ENCODE measurements around the gene CWF19L2.

The CWF19L2 gene

GRCh38 chr11:107307991-107308390 lies 149.6 kb downstream of the CWF19L2 start:
- no peak for TF ChIP-seq EZH2phosphoT487 (IDR thresholded peaks at IDR 0.05; ENCODE audit: borderline replicate concordance, low read length)
- TF ChIP-seq CTCF (IDR thresholded peaks at IDR 0.05; ENCODE audit: low read depth, low read length, poor library complexity, severe bottlenecking): no peak
- Histone ChIP-seq H3K4me2 (ENCODE audit: low read length) (no peak overlapping the region), H3K9me2 (replicated peaks; ENCODE audit: control insufficient read depth, low read length) (no peaks in the 10 kb centered on the region), H3K4me1 (ENCODE audit: control insufficient read depth, low read length) (no peaks in the 10 kb centered on the region), H4K20me1 (ENCODE audit: control insufficient read depth, insufficient read depth, low read depth, low read length) (no peaks in the 10 kb centered on the region), H3K36me3 (ENCODE audit: control insufficient read depth, low read length) (no peaks in the 10 kb centered on the region), H3K27me3 (ENCODE audit: control insufficient read depth, low read length) (no peaks in the 10 kb centered on the region), H3K27ac (ENCODE audit: low read depth, low read length) (no peak overlapping the region), H3F3A (ENCODE audit: control insufficient read depth, insufficient read depth) (no peaks in the 10 kb centered on the region), H3K9me3 (ENCODE audit: control insufficient read depth, insufficient read depth, low read length) (no peaks in the 10 kb centered on the region), H3K79me2 (ENCODE audit: control insufficient read depth, low read length) (no peaks in the 10 kb centered on the region), H3K4me3 (ENCODE audit: low read length) (no peak overlapping the region)

GRCh38 chr11:107301878-107302277 lies 155.7 kb downstream of the CWF19L2 start:
- Histone ChIP-seq H3K4me2 (ENCODE audit: low read length) (no peak overlapping the region), H3K4me1 (ENCODE audit: control insufficient read depth, low read length) (no peaks in the 10 kb centered on the region), H3K36me3 (ENCODE audit: control insufficient read depth, low read length) (no peaks in the 10 kb centered on the region), H3K79me2 (ENCODE audit: control insufficient read depth, low read length) (no peaks in the 10 kb centered on the region), H3K27ac (ENCODE audit: low read depth, low read length) (no peak overlapping the region), H3K27me3 (ENCODE audit: control insufficient read depth, low read length) (no peaks in the 10 kb centered on the region), H3K9me2 (replicated peaks; ENCODE audit: control insufficient read depth, low read length) (no peaks in the 10 kb centered on the region), H3K9me3 (ENCODE audit: control insufficient read depth, insufficient read depth, low read length) (no peaks in the 10 kb centered on the region), H3F3A (ENCODE audit: control insufficient read depth, insufficient read depth) (no peaks in the 10 kb centered on the region), H4K20me1 (ENCODE audit: control insufficient read depth, insufficient read depth, low read depth, low read length) (no peaks in the 10 kb centered on the region), H3K4me3 (ENCODE audit: low read length) (no peak overlapping the region)
- no peak for TF ChIP-seq EZH2phosphoT487 (IDR thresholded peaks at IDR 0.05; ENCODE audit: borderline replicate concordance, low read length)
- no peak for TF ChIP-seq CTCF (IDR thresholded peaks at IDR 0.05; ENCODE audit: low read depth, low read length, poor library complexity, severe bottlenecking)

GRCh38 chr11:107293677-107294344 lies 163.8 kb downstream of the CWF19L2 start:
- H3K4me1 ChIP-seq (ENCODE audit: control insufficient read depth, low read length): no peaks in the 10 kb centered on the region
- H3K27me3 ChIP-seq (ENCODE audit: control insufficient read depth, low read length): no peaks in the 10 kb centered on the region
- H3K36me3 ChIP-seq (ENCODE audit: control insufficient read depth, low read length): no peaks in the 10 kb centered on the region
- no peak overlapping the region for H3K4me3 ChIP-seq (ENCODE audit: low read length)
- no peaks in the 10 kb centered on the region for H3K9me2 ChIP-seq (replicated peaks; ENCODE audit: control insufficient read depth, low read length)
- H3K9me3 ChIP-seq (ENCODE audit: control insufficient read depth, insufficient read depth, low read length): no peaks in the 10 kb centered on the region
- TF ChIP-seq CTCF (IDR thresholded peaks at IDR 0.05; ENCODE audit: low read depth, low read length, poor library complexity, severe bottlenecking) (no peak), EZH2phosphoT487 (IDR thresholded peaks at IDR 0.05; ENCODE audit: borderline replicate concordance, low read length) (no peak)
- no peaks in the 10 kb centered on the region for H3K79me2 ChIP-seq (ENCODE audit: control insufficient read depth, low read length)
- H3K4me2 ChIP-seq (ENCODE audit: low read length): no peak overlapping the region
- no peaks in the 10 kb centered on the region for H3F3A ChIP-seq (ENCODE audit: control insufficient read depth, insufficient read depth)
- no peak overlapping the region for H3K27ac ChIP-seq (ENCODE audit: low read depth, low read length)
- no peaks in the 10 kb centered on the region for H4K20me1 ChIP-seq (ENCODE audit: control insufficient read depth, insufficient read depth, low read depth, low read length)

All from DOHH2 (cell line).